Measurements from ENCODE around the gene HINFP.

The HINFP gene

GRCh38 chr11:119087123-119087522 lies 34.3 kb upstream of the HINFP start:
- TF ChIP-seq CTCF (IDR thresholded peaks at IDR 0.05; ENCODE audit: low read depth, low read length): no peak
- DNase-seq (ENCODE audit: extremely low read depth, low read depth): no peak

DNA sequence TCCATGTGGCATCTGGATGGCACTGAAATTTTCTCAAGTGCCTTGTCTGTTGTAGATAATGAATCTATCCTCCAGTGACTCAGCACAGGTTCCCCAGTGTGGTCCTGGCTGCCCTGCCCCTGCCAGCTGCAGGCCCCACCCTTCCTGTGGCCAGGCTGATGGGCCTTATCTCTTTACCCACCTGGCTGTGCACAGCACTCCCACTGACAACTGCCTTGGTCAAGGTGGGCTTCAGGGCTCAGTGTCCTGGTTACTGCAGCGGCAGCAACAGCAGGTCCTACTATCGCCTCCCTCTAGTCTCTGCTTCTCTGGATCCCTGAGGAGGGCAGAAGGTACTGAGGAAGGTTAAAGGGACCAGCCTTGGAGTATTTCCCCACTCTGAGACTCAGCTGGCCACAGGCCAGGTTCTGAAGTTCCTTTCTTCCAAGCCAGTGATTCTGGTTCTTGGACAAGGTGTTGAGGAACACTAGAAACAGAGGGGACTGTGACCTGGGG lies 33.6 kb upstream of the HINFP start:
- TF ChIP-seq CTCF (IDR thresholded peaks at IDR 0.05; ENCODE audit: low read depth, low read length): no peak
- no peak for DNase-seq (ENCODE audit: extremely low read depth, low read depth)

GRCh38 chr11:119088406-119088805 lies 33.0 kb upstream of the HINFP start:
- no peak for DNase-seq (ENCODE audit: extremely low read depth, low read depth)
- no peak for TF ChIP-seq CTCF (IDR thresholded peaks at IDR 0.05; ENCODE audit: low read depth, low read length)

- no peak for TF ChIP-seq CTCF (IDR thresholded peaks at IDR 0.05; ENCODE audit: low read depth, low read length)
- DNase-seq (ENCODE audit: extremely low read depth, low read depth): no peak
These were observed 32.1 kb upstream of the HINFP start for GRCh38 chr11:119089319-119089718.

DNA sequence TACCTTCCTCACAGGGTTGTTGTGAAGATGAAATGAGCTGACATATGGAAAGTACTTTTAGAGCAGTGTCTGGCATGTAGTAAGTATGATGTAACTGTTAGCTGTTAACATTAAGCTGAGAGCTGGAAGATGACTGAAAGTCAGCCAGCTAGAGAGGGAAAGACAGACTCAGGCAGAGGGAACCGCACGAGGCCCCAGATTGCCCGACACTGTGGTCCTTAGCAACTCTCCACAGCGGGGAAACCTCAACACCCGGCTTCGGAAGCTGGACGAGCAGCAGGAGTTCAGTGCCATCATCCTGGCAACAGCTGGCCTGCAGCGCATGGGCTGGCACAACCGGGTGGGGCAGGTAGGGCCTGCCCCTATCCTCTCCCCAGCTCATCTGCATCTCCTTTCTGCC lies 30.2 kb upstream of the HINFP start:
- DNase-seq (ENCODE audit: extremely low read depth, low read depth): no peak
- no peak for TF ChIP-seq CTCF (IDR thresholded peaks at IDR 0.05; ENCODE audit: low read depth, low read length)

- no peak for TF ChIP-seq CTCF (IDR thresholded peaks at IDR 0.05; ENCODE audit: low read depth, low read length)
- no peak for DNase-seq (ENCODE audit: extremely low read depth, low read depth)
These were observed 29.2 kb upstream of the HINFP start for GRCh38 chr11:119091966-119092879.
